B cell (primary cell): ENCODE measurements around the gene TUFM. TPM values are rescaled to one million over a fixed set of nuclear protein-coding genes. Genes with fewer than 3 reads are reported as not detected.

ENCODE experiments used
- ATAC-seq: fragments of 200-7000 bp; cut with Tn5 transposase; one replicate; pipeline ENCODE4 v1.10.0; 2021; ENCODE audit warnings: low read depth, mild to moderate bottlenecking, moderate number of reproducible peaks, moderate library complexity
- CTCF ChIA-PET: fragments of 350-600 bp; sonication (Branson Sonifier 250); formaldehyde crosslinking; loops from one replicate; lab custom pipeline; 2021; ENCODE audit warnings: antibody characterized with exemption, inconsistent platforms; lab: Charles Lee
- POLR2A ChIA-PET: fragments of 350-600 bp; sonication (Branson Sonifier 250); formaldehyde crosslinking; loops from one replicate; lab custom pipeline; 2021; ENCODE audit warnings: antibody characterized with exemption; lab: Charles Lee
- DNase-seq: peaks from one replicate; pipeline ENCODE4 v3.0.0; 2013
- H2AFZ ChIP-seq: 2 replicates; pipeline ENCODE4 v1.6.1; 2012; ENCODE audit warnings: mild to moderate bottlenecking, low read depth, low read length; ENCODE audit not compliant: insufficient read depth, poor library complexity, severe bottlenecking
- H3K27ac ChIP-seq, 2 donors: 1 replicate in 1 of 2; 2 replicates in 1 of 2; pipeline ENCODE4 v1.5.1; 2012 to 2013; ENCODE audit warnings: low read length in 2 of 2, mild to moderate bottlenecking in 2 of 2, moderate library complexity in 1 of 2
- H3K27me3 ChIP-seq, 4 experiments: fragments of 200-600 bp in 1 of 4; sonication (generic) in 1 of 4; replicated peaks in 1 of 4; 1 replicate in 2 of 4; 2 replicates in 2 of 4; pipeline versions ENCODE4 v1.6.1 to v1.7.0; 2013 to 2016; ENCODE audit warnings: low read length in 3 of 4, mild to moderate bottlenecking in 2 of 4, mixed read lengths in 1 of 4, moderate library complexity in 1 of 4; ENCODE audit not compliant: insufficient read depth in 4 of 4, control insufficient read depth in 3 of 4; ENCODE audit errors: control extremely low read depth in 1 of 4
- H3K36me3 ChIP-seq, 2 experiments: replicated peaks in 1 of 2; 1 replicate in 1 of 2; 2 replicates in 1 of 2; pipeline versions ENCODE4 v1.6.1 to v1.7.1; 2013; ENCODE audit warnings: low read length in 1 of 2; ENCODE audit not compliant: insufficient read depth in 2 of 2, control insufficient read depth in 1 of 2; ENCODE audit errors: control extremely low read depth in 1 of 2, extremely low read depth in 1 of 2
- H3K4me1 ChIP-seq, 2 donors: fragments of 200-600 bp in 1 of 2; sonication (generic) in 1 of 2; 1 replicate in 1 of 2; 2 replicates in 1 of 2; pipeline versions ENCODE4 v1.5.1 to v1.6.1; 2013 to 2017; ENCODE audit warnings: low read length in 2 of 2; ENCODE audit not compliant: control insufficient read depth in 2 of 2, insufficient read depth in 2 of 2
- H3K4me2 ChIP-seq: replicated peaks from 2 replicates; pipeline ENCODE3; 2012; ENCODE audit warnings: mild to moderate bottlenecking, low read depth, low read length; ENCODE audit not compliant: poor library complexity, severe bottlenecking
- H3K4me3 ChIP-seq, 5 experiments: fragments of 200-600 bp in 1 of 5; sonication (generic) in 1 of 5; 1 replicate in 3 of 5; 2 replicates in 2 of 5; pipeline versions ENCODE4 v1.5.1 to v1.7.0; 2011 to 2016; ENCODE audit warnings: low read length in 4 of 5, mild to moderate bottlenecking in 4 of 5, low read depth in 2 of 5, control low read depth in 1 of 5, moderate library complexity in 1 of 5; ENCODE audit not compliant: insufficient read depth in 1 of 5; ENCODE audit errors: control extremely low read depth in 1 of 5, extremely low read depth in 1 of 5
- H3K79me2 ChIP-seq: fragments of 200-600 bp; sonication (generic); one replicate; pipeline ENCODE4 v1.6.0; 2016; ENCODE audit warnings: low read length; ENCODE audit not compliant: control insufficient read depth, insufficient read depth
- H3K9ac ChIP-seq: fragments of 200-600 bp; sonication (generic); 2 replicates; pipeline ENCODE4 v1.6.1; 2017; ENCODE audit warnings: mild to moderate bottlenecking, low read length, moderate library complexity
- H3K9me3 ChIP-seq, 3 donors: one replicate each; pipeline versions ENCODE4 v1.6.1 to v1.7.1; 2013; ENCODE audit warnings: low read length in 2 of 3; ENCODE audit not compliant: control insufficient read depth in 2 of 3, insufficient read depth in 1 of 3; ENCODE audit errors: control extremely low read depth in 1 of 3
- H4K20me1 ChIP-seq: 2 replicates; pipeline ENCODE4 v1.6.0; 2012; ENCODE audit warnings: mild to moderate bottlenecking, low read length; ENCODE audit not compliant: insufficient read depth, control insufficient read depth, poor library complexity, severe bottlenecking
- H3K27ac Mint-ChIP-seq: one replicate; pipeline ENCODE4 v1.8.0; 2021; ENCODE audit warnings: mixed read lengths
- H3K27me3 Mint-ChIP-seq: one replicate; pipeline ENCODE4 v1.8.0; 2021; ENCODE audit warnings: mixed read lengths
- H3K4me1 Mint-ChIP-seq: one replicate; pipeline ENCODE4 v1.8.0; 2021; ENCODE audit warnings: mixed read lengths
- H3K4me3 Mint-ChIP-seq: one replicate; pipeline ENCODE4 v1.8.0; 2021; ENCODE audit warnings: mixed read lengths
- H3K9me3 Mint-ChIP-seq: one replicate; pipeline ENCODE4 v1.8.0; 2022; ENCODE audit warnings: mixed read lengths; ENCODE audit not compliant: insufficient read depth
- EZH2 ChIP-seq: IDR thresholded peaks from 2 replicates; pipeline ENCODE4 v1.6.1; 2012; ENCODE audit warnings: borderline replicate concordance, low read depth, mild to moderate bottlenecking, moderate library complexity, low read length; ENCODE audit not compliant: insufficient read depth, poor library complexity, severe bottlenecking
- WGBS: methylation state at CpG from one replicate; pipeline ENCODE4 v1.1.5; 2013; ENCODE audit warnings: missing lambda C conversion rate; ENCODE audit not compliant: insufficient coverage; 5-methylcytosine and 5-hydroxymethylcytosine counted together
- intact Hi-C: fragments of 100-400 bp; cut with micrococcal nuclease; formaldehyde crosslinking; loops from one replicate; pipeline ENCODE4 v1.10.0; 2022
- polyA plus RNA-seq: library from polyadenylated mRNA; depleted of rRNA; stranded (reverse); fragments of >200 nt; gene quantifications from 2 replicates; pipeline ENCODE4 v1.2.3, GENCODE V29; 2012
- total RNA-seq, 2 donors: library from RNA; stranded (reverse); fragments of 120-200 nt in 1 of 2; gene quantifications; 1 replicate in 1 of 2; 2 replicates in 1 of 2; pipeline versions ENCODE4 v1.2.3 to v1.2.4, GENCODE V29; 2013 to 2022
- TF ChIP-seq, protein P1 (sequence below): fragments of 200-600 bp; IDR thresholded peaks from one replicate; pipeline ENCODE4 v1.8.0; 2022; ENCODE audit warnings: antibody characterized with exemption, mild to moderate bottlenecking

Gene TUFM
- total and polyA plus RNA-seq, 2 donors (not counting 1 experiment from before 2014, with no cell fraction given): 126 to 129 TPM

DNA sequence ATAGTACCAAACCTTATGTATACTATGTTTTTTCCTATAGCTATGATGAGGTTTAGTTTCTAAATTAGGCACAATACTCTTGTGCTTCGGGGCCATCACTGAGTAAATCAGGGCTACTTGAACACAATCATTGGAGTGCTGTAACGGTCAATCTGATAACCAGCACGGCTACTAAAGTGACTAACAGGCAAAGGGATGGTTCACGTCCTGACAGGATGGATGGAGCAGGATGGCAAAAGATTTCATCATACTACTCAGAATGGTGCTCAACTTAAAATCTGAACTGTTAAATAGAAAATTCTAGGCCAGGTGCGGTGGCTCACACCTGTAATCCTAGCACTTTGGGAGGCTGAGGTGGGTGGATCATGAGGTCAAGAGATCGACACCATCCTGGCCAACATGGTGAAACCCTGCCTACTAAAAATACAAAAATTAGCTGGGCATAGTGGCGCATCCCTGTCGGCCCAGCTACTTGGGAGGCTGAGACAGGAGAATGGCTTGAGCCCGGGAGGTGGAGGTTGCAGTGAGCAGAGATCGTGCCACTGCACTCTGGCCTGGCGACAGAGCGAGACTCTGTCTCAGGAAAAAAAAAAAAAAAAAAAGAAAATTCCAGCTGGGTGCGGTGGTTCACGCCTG lies 7.0 kb downstream of the TUFM start:
- H3K4me3 Mint-ChIP-seq: no peak overlapping the region
- Histone ChIP-seq H3K27ac (no peak overlapping the region), H3K9me3 (no peaks in the 10 kb centered on the region), H3K4me3 (no peak overlapping the region), H3K9ac (no peak overlapping the region), H3K27me3 (no peaks in the 10 kb centered on the region), H3K79me2 (peaks cover 1% of the 10 kb centered on the region), H3K4me1 (no peaks in the 10 kb centered on the region), H2AFZ (no peak overlapping the region), H3K36me3 (peaks cover 4 to 59% of the 10 kb centered on the region in 2 experiments), H3K4me2 (no peak overlapping the region), H4K20me1 (peaks cover 28% of the 10 kb centered on the region)
- ATAC-seq (no peak), DNase-seq (no peak)
- 100% methylated on average over 6 of the region's 14 CpGs for WGBS
- no peaks in the 10 kb centered on the region for H3K27me3 Mint-ChIP-seq
- no peaks in the 10 kb centered on the region for H3K4me1 Mint-ChIP-seq
- H3K9me3 Mint-ChIP-seq: no peaks in the 10 kb centered on the region
- no peak overlapping the region for H3K27ac Mint-ChIP-seq
- POLR2A ChIA-PET: interaction anchor here (0.6 to 0.9 kb wide), 4 partner anchors 16 to 1516 kb away, joined by 3 to 7 read pairs (median 4); partner anchors contain the start of genes ATXN2L and CD2BP2
- TF ChIP-seq EZH2: no peak
- TF ChIP-seq, protein P1, sequence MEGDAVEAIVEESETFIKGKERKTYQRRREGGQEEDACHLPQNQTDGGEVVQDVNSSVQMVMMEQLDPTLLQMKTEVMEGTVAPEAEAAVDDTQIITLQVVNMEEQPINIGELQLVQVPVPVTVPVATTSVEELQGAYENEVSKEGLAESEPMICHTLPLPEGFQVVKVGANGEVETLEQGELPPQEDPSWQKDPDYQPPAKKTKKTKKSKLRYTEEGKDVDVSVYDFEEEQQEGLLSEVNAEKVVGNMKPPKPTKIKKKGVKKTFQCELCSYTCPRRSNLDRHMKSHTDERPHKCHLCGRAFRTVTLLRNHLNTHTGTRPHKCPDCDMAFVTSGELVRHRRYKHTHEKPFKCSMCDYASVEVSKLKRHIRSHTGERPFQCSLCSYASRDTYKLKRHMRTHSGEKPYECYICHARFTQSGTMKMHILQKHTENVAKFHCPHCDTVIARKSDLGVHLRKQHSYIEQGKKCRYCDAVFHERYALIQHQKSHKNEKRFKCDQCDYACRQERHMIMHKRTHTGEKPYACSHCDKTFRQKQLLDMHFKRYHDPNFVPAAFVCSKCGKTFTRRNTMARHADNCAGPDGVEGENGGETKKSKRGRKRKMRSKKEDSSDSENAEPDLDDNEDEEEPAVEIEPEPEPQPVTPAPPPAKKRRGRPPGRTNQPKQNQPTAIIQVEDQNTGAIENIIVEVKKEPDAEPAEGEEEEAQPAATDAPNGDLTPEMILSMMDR: no peak
- CTCF ChIA-PET: interaction anchor here (0.7 to 2.3 kb wide), 3 partner anchors 106 to 321 kb away, joined by 3 to 8 read pairs (median 3); no protein-coding TSS in a partner anchor
- intact Hi-C loops: no loop called here

DNA sequence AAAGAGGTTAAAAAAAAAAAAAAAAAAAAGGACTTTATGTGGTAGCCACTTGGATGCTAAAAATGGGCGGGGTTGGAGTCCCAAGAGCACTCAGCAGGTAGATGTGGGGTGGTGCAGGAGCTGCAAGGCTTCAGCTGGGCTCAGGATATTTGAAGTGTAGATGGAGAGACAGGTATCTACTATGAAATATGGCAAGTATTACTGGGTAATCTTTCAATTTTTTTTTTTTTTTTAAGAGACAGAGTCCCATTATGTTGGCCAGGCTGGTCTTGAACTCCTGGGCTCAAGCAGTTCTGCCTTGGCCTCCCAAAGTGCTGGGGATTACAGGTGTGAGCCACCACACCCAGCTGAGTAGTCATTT lies 7.6 kb downstream of the TUFM start:
- no peaks in the 10 kb centered on the region for H3K4me1 Mint-ChIP-seq
- TF ChIP-seq, protein P1: no peak
- TF ChIP-seq EZH2: no peak
- ChIA-PET CTCF (interaction anchor here (1.1 to 1.3 kb wide), 2 partner anchors 105 to 107 kb away, joined by 3 read pairs; no protein-coding TSS in a partner anchor), POLR2A (interaction anchor here (0.7 to 0.9 kb wide), 2 partner anchors 16 to 1074 kb away, joined by 4 to 7 read pairs; partner anchors contain the start of gene ATXN2L)
- Histone ChIP-seq H2AFZ (no peak overlapping the region), H3K36me3 (peaks cover 4 to 59% of the 10 kb centered on the region in 2 experiments), H3K4me1 (no peaks in the 10 kb centered on the region), H3K4me2 (no peak overlapping the region), H3K9ac (no peak overlapping the region), H3K27me3 (no peaks in the 10 kb centered on the region), H3K9me3 (no peaks in the 10 kb centered on the region), H3K79me2 (peaks cover 7% of the 10 kb centered on the region), H3K27ac (no peak overlapping the region), H4K20me1 (peaks cover 34% of the 10 kb centered on the region), H3K4me3 (no peak overlapping the region)
- no peak for DNase-seq
- H3K27me3 Mint-ChIP-seq: no peaks in the 10 kb centered on the region
- ATAC-seq: no peak
- intact Hi-C loops: no loop called here
- no peaks in the 10 kb centered on the region for H3K9me3 Mint-ChIP-seq
- H3K27ac Mint-ChIP-seq: no peak overlapping the region
- H3K4me3 Mint-ChIP-seq: no peak overlapping the region
- WGBS: 100% methylated on average over 1 of the region's 1 CpG
